Uterus (tissue), 4 donors: Measurements from ENCODE around the gene TUBB6. TPM values are rescaled to one million over a fixed set of nuclear protein-coding genes. Genes with fewer than 3 reads are reported as not detected.

Experiments
- DNase-seq, 2 donors: peaks; one replicate each; pipeline ENCODE4 v3.0.0-alpha.2; 2019 to 2020
- H3K27ac ChIP-seq, 2 donors: fragments of 200-600 bp; sonication (generic); 1 replicate in 1 of 2; 2 replicates in 1 of 2; pipeline ENCODE4 v1.5.1; 2016 to 2018
- H3K27me3 ChIP-seq, 2 donors: fragments of 200-600 bp; sonication (generic); one replicate each; pipeline ENCODE4 v1.5.1; 2018 to 2019; ENCODE audit warnings: control low read depth in 1 of 2
- H3K36me3 ChIP-seq, 2 donors: fragments of 200-600 bp; sonication (generic); one replicate each; pipeline ENCODE4 v1.5.1; 2019; ENCODE audit warnings: control low read depth in 1 of 2
- H3K4me1 ChIP-seq, 2 donors: fragments of 200-600 bp; sonication (generic); one replicate each; pipeline ENCODE4 v1.5.1; 2018 to 2019; ENCODE audit warnings: control low read depth in 1 of 2
- H3K4me3 ChIP-seq, 2 donors: fragments of 200-600 bp; sonication (generic); 1 replicate in 1 of 2; 2 replicates in 1 of 2; pipeline ENCODE4 v1.5.1; 2018 to 2019; ENCODE audit warnings: mild to moderate bottlenecking in 1 of 2
- H3K9me3 ChIP-seq, 2 donors: fragments of 200-600 bp; sonication (generic); one replicate each; pipeline ENCODE4 v1.5.1; 2019; ENCODE audit warnings: control low read depth in 1 of 2
- POLR2A ChIP-seq, 2 donors: fragments of 450-650 bp; IDR thresholded peaks; one replicate each; pipeline ENCODE4 v1.6.1; 2016; ENCODE audit warnings: antibody characterized with exemption in 2 of 2, mild to moderate bottlenecking in 1 of 2, moderate library complexity in 1 of 2
- intact Hi-C: fragments of 100-400 bp; cut with DNase I; formaldehyde crosslinking; loops from one replicate; pipeline ENCODE4 v1.15.1; 2023; ENCODE audit warnings: low total_unique reads
- total RNA-seq, 4 donors: library from RNA; depleted of rRNA in 3 of 4; stranded (reverse); fragments of >200 nt in 3 of 4; gene quantifications; one replicate each; pipeline versions ENCODE4 v1.1.0 to v1.2.4, GENCODE V29; 2014 to 2023
- TF ChIP-seq, protein P1 (sequence below), 4 experiments: fragments of 200-600 bp in 2 of 4; fragments of 450-650 bp in 2 of 4; sonication (generic) in 2 of 4; IDR thresholded peaks; one replicate each; pipeline ENCODE4 v1.5.1; 2016 to 2019; ENCODE audit warnings: antibody characterized with exemption in 4 of 4, mild to moderate bottlenecking in 2 of 4, moderate library complexity in 1 of 4
- donor health status: DM: yes; HTN: yes; CAD: no.

The TUBB6 gene
- total RNA-seq, 4 donors from 2014 or later, result 222 to 456 (median 280) TPM

DNA sequence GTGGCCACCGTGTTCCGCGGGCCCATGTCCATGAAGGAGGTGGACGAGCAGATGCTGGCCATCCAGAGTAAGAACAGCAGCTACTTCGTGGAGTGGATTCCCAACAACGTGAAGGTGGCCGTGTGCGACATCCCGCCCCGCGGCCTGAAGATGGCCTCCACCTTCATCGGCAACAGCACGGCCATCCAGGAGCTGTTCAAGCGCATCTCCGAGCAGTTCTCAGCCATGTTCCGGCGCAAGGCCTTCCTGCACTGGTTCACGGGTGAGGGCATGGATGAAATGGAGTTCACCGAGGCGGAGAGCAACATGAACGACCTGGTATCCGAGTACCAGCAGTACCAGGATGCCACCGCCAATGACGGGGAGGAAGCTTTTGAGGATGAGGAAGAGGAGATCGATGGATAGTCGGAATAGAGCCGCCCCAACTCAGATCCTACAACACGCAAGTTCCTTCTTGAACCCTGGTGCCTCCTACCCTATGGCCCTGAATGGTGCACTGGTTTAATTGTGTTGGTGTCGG lies 17.7 kb downstream of the TUBB6 start:
- no peak overlapping the region for H3K27ac ChIP-seq
- H3K4me3 ChIP-seq, result no peak overlapping the region
- H3K9me3 ChIP-seq, result no peaks in the 10 kb centered on the region
- TF ChIP-seq, protein P1, sequence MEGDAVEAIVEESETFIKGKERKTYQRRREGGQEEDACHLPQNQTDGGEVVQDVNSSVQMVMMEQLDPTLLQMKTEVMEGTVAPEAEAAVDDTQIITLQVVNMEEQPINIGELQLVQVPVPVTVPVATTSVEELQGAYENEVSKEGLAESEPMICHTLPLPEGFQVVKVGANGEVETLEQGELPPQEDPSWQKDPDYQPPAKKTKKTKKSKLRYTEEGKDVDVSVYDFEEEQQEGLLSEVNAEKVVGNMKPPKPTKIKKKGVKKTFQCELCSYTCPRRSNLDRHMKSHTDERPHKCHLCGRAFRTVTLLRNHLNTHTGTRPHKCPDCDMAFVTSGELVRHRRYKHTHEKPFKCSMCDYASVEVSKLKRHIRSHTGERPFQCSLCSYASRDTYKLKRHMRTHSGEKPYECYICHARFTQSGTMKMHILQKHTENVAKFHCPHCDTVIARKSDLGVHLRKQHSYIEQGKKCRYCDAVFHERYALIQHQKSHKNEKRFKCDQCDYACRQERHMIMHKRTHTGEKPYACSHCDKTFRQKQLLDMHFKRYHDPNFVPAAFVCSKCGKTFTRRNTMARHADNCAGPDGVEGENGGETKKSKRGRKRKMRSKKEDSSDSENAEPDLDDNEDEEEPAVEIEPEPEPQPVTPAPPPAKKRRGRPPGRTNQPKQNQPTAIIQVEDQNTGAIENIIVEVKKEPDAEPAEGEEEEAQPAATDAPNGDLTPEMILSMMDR (IDR thresholded peaks at IDR 0.05), result no peak
- TF ChIP-seq POLR2A (IDR thresholded peaks at IDR 0.05), result no peak
- intact Hi-C loops, result no loop called here
- peaks cover 0 to 6% of the 10 kb centered on the region in 2 donors for H3K4me1 ChIP-seq
- H3K36me3 ChIP-seq, result no peaks in the 10 kb centered on the region
- DNase-seq, result no peak
- H3K27me3 ChIP-seq, result no peaks in the 10 kb centered on the region

DNA sequence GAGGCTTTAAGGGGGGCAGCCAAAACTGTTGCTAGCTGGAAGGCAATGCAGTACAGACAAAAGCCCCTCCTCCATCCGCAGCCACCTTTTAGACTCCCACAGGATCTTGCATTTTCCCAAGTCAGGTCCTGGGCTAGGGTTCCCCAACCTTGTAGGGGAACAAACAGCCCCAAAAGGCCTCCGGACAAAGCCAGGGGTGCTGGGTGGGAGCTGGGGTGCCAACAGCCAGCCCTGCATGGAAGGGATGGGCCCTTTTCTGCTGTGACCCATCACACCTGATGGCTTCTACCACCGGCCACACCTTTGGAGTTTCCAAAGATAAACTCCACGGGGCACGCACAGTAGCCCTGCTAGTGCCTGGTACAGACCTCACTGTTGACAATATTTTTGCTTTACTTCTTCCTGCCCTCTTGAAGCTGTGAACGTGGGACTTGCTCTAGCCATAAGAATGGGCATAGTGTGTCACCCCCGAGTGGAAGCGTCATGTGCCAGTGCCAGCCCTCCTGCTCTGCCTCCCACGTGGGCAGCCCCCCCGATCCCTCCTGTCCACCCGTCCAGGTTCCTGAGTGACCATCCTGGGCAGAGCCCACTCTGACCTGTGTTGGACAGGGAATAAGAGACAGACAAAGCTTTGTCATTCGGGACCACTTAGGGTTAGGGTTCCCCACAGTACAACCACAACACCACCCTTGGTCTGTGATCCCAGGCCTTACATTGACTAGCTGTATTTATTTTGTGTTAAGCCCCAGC lies 18.8 kb downstream of the TUBB6 start:
- no peak for DNase-seq

DNA sequence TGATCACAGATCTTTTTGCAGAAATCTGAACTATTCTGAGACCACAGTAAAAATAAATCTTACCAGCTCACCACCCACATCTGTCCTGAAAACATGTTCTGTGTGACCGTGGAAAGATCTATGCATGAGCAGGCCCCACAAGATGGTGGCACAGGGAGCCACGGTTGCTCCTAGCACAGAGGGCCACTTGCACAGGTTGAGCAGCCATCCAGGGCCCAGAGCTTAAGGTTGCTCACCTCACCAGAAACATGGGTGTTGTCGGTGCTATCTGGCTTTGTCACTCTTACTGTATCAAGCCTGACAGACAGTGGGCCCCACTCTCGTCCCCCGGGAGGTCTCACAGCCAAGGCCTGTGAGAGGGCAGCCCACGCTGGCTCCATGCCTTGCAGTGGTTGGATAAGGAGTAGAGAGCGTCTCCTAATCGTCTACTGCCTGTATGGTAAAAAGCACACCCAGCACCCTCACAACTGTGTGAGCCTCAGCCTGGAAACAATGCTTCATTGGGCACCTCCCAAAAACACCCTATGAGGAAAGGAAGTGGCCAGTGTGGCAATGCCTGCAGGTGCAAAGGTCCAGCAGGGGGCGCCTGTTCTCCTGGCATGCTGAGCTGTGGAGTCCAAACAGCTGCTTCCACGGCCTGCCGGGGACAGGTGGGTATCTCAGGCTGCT lies 19.6 kb downstream of the TUBB6 start:
- Histone ChIP-seq H3K9me3 (no peaks in the 10 kb centered on the region), H3K4me1 (peaks cover 0 to 6% of the 10 kb centered on the region in 2 donors), H3K27ac (no peak overlapping the region), H3K27me3 (no peaks in the 10 kb centered on the region), H3K36me3 (no peaks in the 10 kb centered on the region), H3K4me3 (no peak overlapping the region)
- peak; percentile 47 to 61 for DNase-seq
- TF ChIP-seq POLR2A (IDR thresholded peaks at IDR 0.05), result no peak
- TF ChIP-seq, protein P1 (IDR thresholded peaks at IDR 0.05), result peak; percentile 27 to 59 (median 49)
- intact Hi-C loops, result no loop called here

More for the DNA sequence above, 18.8 kb downstream of the TUBB6 start:
- Histone ChIP-seq H3K36me3 (no peaks in the 10 kb centered on the region), H3K27me3 (no peaks in the 10 kb centered on the region), H3K4me1 (peaks cover 0 to 6% of the 10 kb centered on the region in 2 donors), H3K4me3 (no peak overlapping the region), H3K27ac (no peak overlapping the region), H3K9me3 (no peaks in the 10 kb centered on the region)
- intact Hi-C loops, result no loop called here
- TF ChIP-seq POLR2A (IDR thresholded peaks at IDR 0.05), result no peak
- TF ChIP-seq, protein P1 (IDR thresholded peaks at IDR 0.05), result no peak

DNA sequence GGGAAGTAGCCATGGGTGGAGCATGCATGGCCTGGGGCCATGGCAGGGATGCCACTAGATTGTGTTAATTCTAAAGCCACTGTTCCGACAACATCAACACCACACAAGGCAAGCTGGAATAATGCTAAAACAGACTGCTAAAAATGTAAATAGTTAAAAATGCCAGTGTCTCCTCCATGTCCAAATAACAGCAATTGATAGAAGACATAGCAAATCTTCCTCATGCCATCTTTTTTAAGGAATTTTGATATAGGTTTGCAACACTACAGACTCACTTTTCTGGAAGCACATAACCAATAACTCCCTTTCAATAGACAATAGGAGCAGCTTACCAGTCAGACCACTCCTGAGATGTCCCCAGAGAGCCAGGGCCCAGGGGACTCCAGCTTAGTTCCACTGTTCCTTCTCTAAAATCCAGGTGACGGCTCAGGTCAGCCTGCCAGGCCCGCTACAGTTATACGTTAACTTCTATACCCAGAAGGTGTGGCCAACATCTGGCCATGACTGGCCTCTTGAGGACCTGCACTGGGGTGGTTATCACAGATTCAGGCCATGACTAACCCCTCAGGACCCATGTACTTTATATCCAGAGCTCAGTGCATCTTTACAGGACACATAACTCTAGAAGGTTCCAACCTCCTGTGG lies 20.3 kb downstream of the TUBB6 start:
- TF ChIP-seq POLR2A (IDR thresholded peaks at IDR 0.05), result no peak
- TF ChIP-seq, protein P1 (IDR thresholded peaks at IDR 0.05), result no peak
- intact Hi-C loops, result no loop called here
- H3K36me3 ChIP-seq, result no peaks in the 10 kb centered on the region
- no peaks in the 10 kb centered on the region for H3K9me3 ChIP-seq
- H3K4me1 ChIP-seq, result peaks cover 0 to 6% of the 10 kb centered on the region in 2 donors
- H3K27ac ChIP-seq, result no peak overlapping the region
- H3K4me3 ChIP-seq, result no peak overlapping the region
- no peak for DNase-seq
- no peaks in the 10 kb centered on the region for H3K27me3 ChIP-seq
